ENCODE results near the gene CNTD1. TPM values are rescaled to one million over a fixed set of nuclear protein-coding genes. Genes with fewer than 3 reads are reported as not detected.

The CNTD1 gene
- total and polyA plus RNA-seq, 2 experiments from 2014 or later = 1.1 TPM; not detected in 1

- Histone ChIP-seq H3K4me1 (ENCODE audit: insufficient read depth) (peaks cover 4% of the 10 kb centered on the region), H3K27me3 (ENCODE audit: insufficient read depth) (no peaks in the 10 kb centered on the region), H3K9me2 (ENCODE audit: insufficient read depth) (no peaks in the 10 kb centered on the region), H3K79me2 (replicated peaks; ENCODE audit: insufficient read depth) (peaks cover 9% of the 10 kb centered on the region), H3K27ac (ENCODE audit: low read depth) (no peak overlapping the region), H3K36me3 (ENCODE audit: insufficient read depth) (peaks cover 17% of the 10 kb centered on the region), H3K4me2 (no peak overlapping the region), H2AFZ (no peak overlapping the region), H3F3A (replicated peaks; ENCODE audit: low read depth) (peaks cover 3% of the 10 kb centered on the region; the same call in 1 of the 2 replicates), H4K20me1 (replicated peaks; ENCODE audit: insufficient read depth) (peaks cover 21% of the 10 kb centered on the region), H3K4me3 (no peak overlapping the region)
- no peaks in the 10 kb centered on the region for H3K27me3 Mint-ChIP-seq (ENCODE audit: insufficient read depth, low read depth, poor library complexity)
- DNase-seq (ENCODE audit: low spot score) = no peak
- H3K4me3 Mint-ChIP-seq = no peak overlapping the region
- no peak for ATAC-seq
- H3K4me1 Mint-ChIP-seq = no peaks in the 10 kb centered on the region; the same call in 2 of the 3 replicates
- TF ChIP-seq STAT1 (IDR thresholded peaks at IDR 0.05; ENCODE audit: unreplicated experiment) (no peak), CTCF (conservative IDR thresholded peaks at IDR 0.05; ENCODE audit: low read depth in 2 of 2) (no peak), EZH2phosphoT487 (IDR thresholded peaks at IDR 0.05; ENCODE audit: unreplicated experiment) (no peak), ZNF114 (CRISPR knock-in tag; IDR thresholded peaks at IDR 0.05) (no peak), POLR2AphosphoS5 (IDR thresholded peaks at IDR 0.05; ENCODE audit: low read depth) (no peak)
- H3K36me3 Mint-ChIP-seq (ENCODE audit: low read depth) = peaks cover 70% of the 10 kb centered on the region
- H3K27ac Mint-ChIP-seq = no peak overlapping the region
- H3K9me3 Mint-ChIP-seq = no peaks in the 10 kb centered on the region
Measured at GRCh38 chr17:42818379-42818778, 19.7 kb downstream of the CNTD1 start.

- H2AFZ ChIP-seq = no peak overlapping the region
- Mint-ChIP-seq H3K27ac (no peak overlapping the region), H3K4me3 (no peak overlapping the region), H3K36me3 (ENCODE audit: low read depth) (peaks cover 56% of the 10 kb centered on the region), H3K4me1 (peaks cover 3% of the 10 kb centered on the region; the same call in 1 of the 3 replicates), H3K9me3 (no peaks in the 10 kb centered on the region), H3K27me3 (ENCODE audit: insufficient read depth, low read depth, poor library complexity) (peaks cover 3% of the 10 kb centered on the region)
- H3K79me2 ChIP-seq (replicated peaks; ENCODE audit: insufficient read depth) = peaks cover 13% of the 10 kb centered on the region
- H3F3A ChIP-seq (replicated peaks; ENCODE audit: low read depth) = peaks cover 8% of the 10 kb centered on the region; the same call in 1 of the 2 replicates
- peak overlapping the region; percentile 63; the same call in 1 of the 2 replicates for H3K27ac ChIP-seq (ENCODE audit: low read depth)
- no peak overlapping the region for H3K4me3 ChIP-seq
- TF ChIP-seq CTCF (conservative IDR thresholded peaks at IDR 0.05; ENCODE audit: low read depth in 2 of 2) (peak; percentile 87 to 95), EZH2 (IDR thresholded peaks at IDR 0.05; ENCODE audit: low read depth, unreplicated experiment) (no peak), CREB1 (CRISPR knock-in tag; IDR thresholded peaks at IDR 0.05; ENCODE audit: low read depth) (peak; percentile 41; the same call in 1 of the 2 replicates), ETS1 (IDR thresholded peaks at IDR 0.05) (no peak)
- H3K27me3 ChIP-seq (ENCODE audit: insufficient read depth) = no peaks in the 10 kb centered on the region
- H3K9me2 ChIP-seq (ENCODE audit: insufficient read depth) = no peaks in the 10 kb centered on the region
- H3K36me3 ChIP-seq (ENCODE audit: insufficient read depth) = peaks cover 17% of the 10 kb centered on the region
- H4K20me1 ChIP-seq (replicated peaks; ENCODE audit: insufficient read depth) = peaks cover 16% of the 10 kb centered on the region
- DNase-seq (ENCODE audit: low spot score) (peak; percentile 93), ATAC-seq (peak; percentile 58)
- no peak overlapping the region for H3K4me2 ChIP-seq
- peaks cover 7% of the 10 kb centered on the region for H3K4me1 ChIP-seq (ENCODE audit: insufficient read depth)
Measured at GRCh38 chr17:42819939-42820535, 21.4 kb downstream of the CNTD1 start.
